Tibial nerve (tissue), 4 donors: ENCODE data around the gene FAM83C. TPM values are rescaled to one million over a fixed set of nuclear protein-coding genes. Genes with fewer than 3 reads are reported as not detected.
A peak's percentile ranks its signal among the peaks of the same experiment; 100 is the strongest.

Source experiments
- DNase-seq, 2 donors: peaks; one replicate each; pipeline ENCODE4 v3.0.0-alpha.2; 2019; ENCODE audit warnings: low spot score in 2 of 2
- H3K27ac ChIP-seq, 4 donors: fragments of 200-600 bp; sonication (generic) in 3 of 4; one replicate each; pipeline ENCODE4 v1.5.1; 2017 to 2019; ENCODE audit warnings: mild to moderate bottlenecking in 1 of 4
- H3K27me3 ChIP-seq, 2 donors: fragments of 200-600 bp; sonication (generic) in 1 of 2; one replicate each; pipeline versions ENCODE4 v1.5.1 to v1.6.0; 2017 to 2019
- H3K36me3 ChIP-seq, 3 donors: fragments of 200-600 bp; sonication (generic); one replicate each; pipeline ENCODE4 v1.5.1; 2018 to 2019
- H3K4me1 ChIP-seq, 4 donors: fragments of 200-600 bp; sonication (generic) in 3 of 4; one replicate each; pipeline ENCODE4 v1.5.1; 2017 to 2019
- H3K4me3 ChIP-seq, 4 donors: fragments of 200-600 bp; sonication (generic) in 3 of 4; one replicate each; pipeline ENCODE4 v1.5.1; 2017 to 2019; ENCODE audit warnings: mild to moderate bottlenecking in 1 of 4, moderate library complexity in 1 of 4
- H3K9me3 ChIP-seq, 4 donors: fragments of 200-600 bp; sonication (generic) in 3 of 4; one replicate each; pipeline ENCODE4 v1.5.1; 2017 to 2019
- EP300 ChIP-seq, 2 donors: sonication (generic); formaldehyde crosslinking; IDR thresholded peaks; one replicate each; pipeline ENCODE4 v1.6.1; 2017; ENCODE audit warnings: antibody characterized with exemption in 2 of 2, mild to moderate bottlenecking in 1 of 2
- POLR2A ChIP-seq, 2 donors: fragments of 450-650 bp; IDR thresholded peaks; one replicate each; pipeline ENCODE4 v1.6.1; 2017; ENCODE audit warnings: antibody characterized with exemption in 2 of 2, mild to moderate bottlenecking in 2 of 2, moderate library complexity in 2 of 2
- WGBS, 2 donors: methylation state at CpG; one replicate each; pipeline ENCODE4 v1.1.5; 2018; 5-methylcytosine and 5-hydroxymethylcytosine counted together
- total RNA-seq, 4 donors: library from RNA; depleted of rRNA; stranded (reverse); fragments of >200 nt; gene quantifications; one replicate each; pipeline ENCODE4 v1.1.0, GENCODE V29; 2016
- TF ChIP-seq, protein P1 (sequence below), 5 experiments: fragments of 200-600 bp in 3 of 5; fragments of 450-650 bp in 2 of 5; sonication (generic) in 3 of 5; IDR thresholded peaks; one replicate each; pipeline ENCODE4 v1.5.1; 2016 to 2019; ENCODE audit warnings: antibody characterized with exemption in 5 of 5, mild to moderate bottlenecking in 3 of 5, moderate library complexity in 2 of 5

The FAM83C gene
- total RNA-seq, 4 donors from 2014 or later = not detected

DNA sequence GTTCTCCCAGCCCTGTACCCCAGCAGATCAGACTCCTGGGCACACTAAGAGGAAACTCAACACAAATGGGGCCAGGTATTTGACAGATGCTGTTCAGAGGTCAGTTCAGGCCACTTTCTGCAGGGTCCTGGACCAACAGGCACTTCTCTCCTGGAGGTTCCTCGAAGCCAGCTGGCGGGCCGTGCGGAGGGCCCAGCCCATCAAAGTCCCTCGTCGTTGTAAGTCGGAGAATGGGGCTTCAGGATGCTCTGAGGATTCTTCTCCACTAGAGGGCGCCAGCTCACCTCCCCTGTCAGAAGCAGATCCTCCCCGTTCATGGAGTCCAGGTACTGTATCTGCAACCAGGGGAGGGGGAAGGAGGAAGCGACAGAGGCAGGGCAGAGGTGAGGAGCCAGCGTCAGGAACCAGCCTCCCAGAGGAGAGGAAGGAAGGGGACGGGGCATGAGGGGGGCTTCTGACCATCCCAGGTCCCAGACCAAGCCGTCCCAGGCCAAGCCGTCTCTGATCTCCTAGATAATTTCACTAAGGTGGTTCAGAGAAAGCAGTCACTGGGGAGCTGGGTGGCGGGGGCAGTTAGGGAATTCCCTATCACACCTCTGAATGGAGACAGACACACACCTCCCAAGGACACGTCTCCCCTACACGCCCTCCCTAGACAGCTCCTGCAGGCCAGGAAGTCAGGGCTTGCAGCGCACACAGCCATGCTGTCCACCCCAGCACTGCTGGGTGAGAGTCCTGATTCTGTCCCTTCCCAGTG is 11.7 kb upstream of the FAM83C start:
- H3K36me3 ChIP-seq = peaks cover 0 to 7% (median 0%) of the 10 kb centered on the region in 3 donors
- H3K9me3 ChIP-seq = no peaks in the 10 kb centered on the region
- H3K4me3 ChIP-seq = no peak overlapping the region
- DNase-seq = peak; percentile 65 to 91
- 25 to 40% methylated on average over 15 to 17 of the region's 18 CpGs for WGBS, 2 donors
- no peak for TF ChIP-seq POLR2A (IDR thresholded peaks at IDR 0.05)
- TF ChIP-seq, protein P1, sequence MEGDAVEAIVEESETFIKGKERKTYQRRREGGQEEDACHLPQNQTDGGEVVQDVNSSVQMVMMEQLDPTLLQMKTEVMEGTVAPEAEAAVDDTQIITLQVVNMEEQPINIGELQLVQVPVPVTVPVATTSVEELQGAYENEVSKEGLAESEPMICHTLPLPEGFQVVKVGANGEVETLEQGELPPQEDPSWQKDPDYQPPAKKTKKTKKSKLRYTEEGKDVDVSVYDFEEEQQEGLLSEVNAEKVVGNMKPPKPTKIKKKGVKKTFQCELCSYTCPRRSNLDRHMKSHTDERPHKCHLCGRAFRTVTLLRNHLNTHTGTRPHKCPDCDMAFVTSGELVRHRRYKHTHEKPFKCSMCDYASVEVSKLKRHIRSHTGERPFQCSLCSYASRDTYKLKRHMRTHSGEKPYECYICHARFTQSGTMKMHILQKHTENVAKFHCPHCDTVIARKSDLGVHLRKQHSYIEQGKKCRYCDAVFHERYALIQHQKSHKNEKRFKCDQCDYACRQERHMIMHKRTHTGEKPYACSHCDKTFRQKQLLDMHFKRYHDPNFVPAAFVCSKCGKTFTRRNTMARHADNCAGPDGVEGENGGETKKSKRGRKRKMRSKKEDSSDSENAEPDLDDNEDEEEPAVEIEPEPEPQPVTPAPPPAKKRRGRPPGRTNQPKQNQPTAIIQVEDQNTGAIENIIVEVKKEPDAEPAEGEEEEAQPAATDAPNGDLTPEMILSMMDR (IDR thresholded peaks at IDR 0.05) = peak; percentile 87 to 92 (median 89)
- no peak for TF ChIP-seq EP300 (IDR thresholded peaks at IDR 0.05)
- peak overlapping the region in 2 of 4 donors; percentile 13 to 89 for H3K27ac ChIP-seq
- peaks cover 0 to 50% (median 22%) of the 10 kb centered on the region in 4 donors for H3K4me1 ChIP-seq
- no peaks in the 10 kb centered on the region for H3K27me3 ChIP-seq

DNA sequence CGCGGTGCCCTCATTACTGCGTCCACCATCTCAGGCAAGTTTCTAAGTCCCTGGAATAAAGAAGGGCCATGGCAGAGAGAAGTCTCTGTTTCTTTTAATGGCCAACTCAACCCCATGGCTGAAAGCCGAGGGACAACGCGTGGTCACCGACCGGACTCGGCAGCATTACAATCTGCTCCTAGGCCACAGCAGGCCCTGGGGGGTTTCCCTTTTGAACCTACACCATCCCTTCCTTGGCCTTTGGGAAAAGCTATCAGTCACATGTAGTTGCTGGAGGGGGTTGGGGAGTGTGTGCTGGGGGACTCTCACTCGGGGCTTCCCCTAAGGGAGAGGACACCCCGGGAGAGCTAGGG is 11.1 kb upstream of the FAM83C start:
- peaks cover 0 to 46% (median 19%) of the 10 kb centered on the region in 4 donors for H3K4me1 ChIP-seq

DNA sequence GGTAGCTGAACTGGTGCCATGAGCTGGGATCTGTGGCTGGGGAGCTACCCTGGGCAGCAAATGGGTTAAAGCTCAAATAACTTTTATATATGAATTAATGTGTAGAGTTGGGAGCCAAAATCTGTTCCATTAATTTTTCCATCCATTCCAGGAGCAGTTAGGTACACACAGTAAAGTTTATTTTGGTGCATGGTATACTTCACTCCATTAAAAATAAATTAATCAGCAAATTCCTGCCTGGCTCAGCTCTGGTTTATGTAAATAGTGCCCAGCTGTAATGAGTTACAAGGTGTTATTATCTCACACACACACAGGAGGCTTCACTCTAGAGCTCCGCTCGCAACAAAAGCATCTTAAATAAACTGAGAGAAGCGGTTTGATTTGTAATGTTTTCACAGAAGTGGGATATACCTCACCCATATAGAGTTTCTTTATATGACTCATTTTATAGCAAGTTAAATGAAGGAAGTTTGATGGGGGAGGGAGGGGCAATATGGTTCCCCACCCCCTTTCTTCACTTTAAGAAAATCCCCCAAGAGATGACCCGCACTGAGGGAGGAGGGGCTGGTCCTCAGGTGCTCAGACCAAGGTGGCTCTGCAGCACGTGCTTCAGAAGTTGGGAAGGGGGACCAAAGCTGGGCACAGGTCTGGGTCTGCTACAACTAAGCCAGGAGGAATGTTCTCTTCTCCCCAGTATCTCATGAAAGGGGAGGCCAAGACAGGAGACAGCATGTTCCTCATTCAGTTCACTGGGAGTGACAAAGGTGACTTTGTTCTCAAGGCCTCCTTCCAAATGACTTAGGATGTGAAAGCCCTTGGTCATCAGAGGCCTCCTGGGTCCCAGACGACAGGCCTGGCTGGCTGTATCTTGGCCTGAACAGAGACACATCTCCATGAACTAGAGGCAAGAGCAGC is 10.5 kb upstream of the FAM83C start:
- 73 to 82% methylated on average over 6 of the region's 6 CpGs for WGBS, 2 donors
- TF ChIP-seq EP300 (IDR thresholded peaks at IDR 0.05) (no peak), POLR2A (IDR thresholded peaks at IDR 0.05) (no peak)
- TF ChIP-seq, protein P1 (IDR thresholded peaks at IDR 0.05) = no peak
- H3K4me1 ChIP-seq = peaks cover 0 to 39% (median 14%) of the 10 kb centered on the region in 4 donors
- no peak overlapping the region for H3K4me3 ChIP-seq
- no peaks in the 10 kb centered on the region for H3K27me3 ChIP-seq
- H3K36me3 ChIP-seq = peaks cover 0 to 7% (median 0%) of the 10 kb centered on the region in 3 donors
- DNase-seq = no peak
- H3K9me3 ChIP-seq = no peaks in the 10 kb centered on the region
- no peak overlapping the region for H3K27ac ChIP-seq

More for the DNA sequence above, 11.1 kb upstream of the FAM83C start:
- H3K9me3 ChIP-seq = no peaks in the 10 kb centered on the region
- H3K27ac ChIP-seq = peak overlapping the region in 2 of 4 donors; percentile 13 to 43
- 54 to 74% methylated on average over 11 of the region's 11 CpGs for WGBS, 2 donors
- H3K27me3 ChIP-seq = no peaks in the 10 kb centered on the region
- no peak overlapping the region for H3K4me3 ChIP-seq
- H3K36me3 ChIP-seq = peaks cover 0 to 7% (median 0%) of the 10 kb centered on the region in 3 donors
- TF ChIP-seq, protein P1 (IDR thresholded peaks at IDR 0.05) = no peak
- TF ChIP-seq POLR2A (IDR thresholded peaks at IDR 0.05) = no peak
- TF ChIP-seq EP300 (IDR thresholded peaks at IDR 0.05) = no peak
- DNase-seq = no peak

DNA sequence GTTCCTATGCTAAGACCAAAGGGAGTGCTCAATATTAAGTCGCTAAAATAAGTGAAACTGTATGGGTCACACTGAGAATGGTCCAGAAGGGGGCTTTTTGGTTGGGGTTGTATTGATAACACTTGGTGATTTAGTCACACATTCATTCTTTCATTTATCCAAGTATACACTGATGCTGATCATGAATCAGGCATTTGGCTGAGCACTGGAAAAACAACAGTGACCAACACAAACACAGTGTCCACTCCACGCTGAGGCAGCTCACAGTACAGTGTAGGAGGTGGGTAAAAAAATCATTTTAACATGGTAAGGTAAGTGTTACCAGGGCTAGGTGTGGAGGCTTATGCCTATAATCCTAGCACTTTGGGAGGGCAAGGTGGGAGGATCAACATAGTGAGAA is 9.2 kb upstream of the FAM83C start:
- TF ChIP-seq, protein P1 (IDR thresholded peaks at IDR 0.05) = no peak
- no peak for TF ChIP-seq POLR2A (IDR thresholded peaks at IDR 0.05)
- TF ChIP-seq EP300 (IDR thresholded peaks at IDR 0.05) = no peak
- peaks cover 0 to 6% (median 0%) of the 10 kb centered on the region in 3 donors for H3K36me3 ChIP-seq
- H3K4me1 ChIP-seq = peaks cover 0 to 26% (median 3%) of the 10 kb centered on the region in 4 donors
- H3K27me3 ChIP-seq = no peaks in the 10 kb centered on the region
- 76 to 89% methylated on average over 2 of the region's 2 CpGs for WGBS, 2 donors
- no peak for DNase-seq
- H3K4me3 ChIP-seq = no peak overlapping the region
- H3K27ac ChIP-seq = no peak overlapping the region
- no peaks in the 10 kb centered on the region for H3K9me3 ChIP-seq
